OCI-LY7 (cell line): ENCODE data around the gene CPA1. TPM values are rescaled to one million over a fixed set of nuclear protein-coding genes. Genes with fewer than 3 reads are reported as not detected.

Experiments
- BruUV-seq: library from RNA; stranded (reverse); fragments of 400-500 nt; replicated peaks from 2 replicates; lab custom pipeline; 2021; lab: Mats Ljungman, UMichigan
- CTCF ChIA-PET: fragments of 300-600 bp; sonication (Branson Sonifier 250); formaldehyde crosslinking; loops from one replicate; lab custom pipeline; 2022; ENCODE audit warnings: antibody characterized with exemption; ENCODE audit not compliant: unreplicated experiment; lab: Charles Lee
- POLR2A ChIA-PET: fragments of 300-600 bp; sonication (Branson Sonifier 250); formaldehyde crosslinking; loops from one replicate; lab custom pipeline; 2022; ENCODE audit warnings: antibody characterized with exemption; lab: Charles Lee
- DNase-seq: peaks from one replicate; pipeline ENCODE4 v3.0.0-alpha.2; 2015; ENCODE audit warnings: low spot score
- H2AFZ ChIP-seq: fragments of 200-600 bp; sonication (generic), shearing (Covaris generic); 2 replicates; pipeline ENCODE4 v1.6.1; 2014; ENCODE audit warnings: mild to moderate bottlenecking, antibody characterized with exemption, low read length, moderate library complexity
- H3K27ac ChIP-seq: fragments of 200-600 bp; sonication (generic); 2 replicates; pipeline ENCODE4 v1.5.1; 2014; ENCODE audit warnings: mixed run types, low read depth, mild to moderate bottlenecking, moderate library complexity, low read length, inconsistent platforms; ENCODE audit not compliant: poor library complexity, severe bottlenecking
- H3K36me3 ChIP-seq: fragments of 200-600 bp; sonication (generic); 2 replicates; pipeline ENCODE4 v1.6.1; 2014; ENCODE audit warnings: mild to moderate bottlenecking, antibody characterized with exemption, low read length, moderate library complexity, mixed read lengths; ENCODE audit not compliant: insufficient read depth
- H3K4me1 ChIP-seq: fragments of 200-600 bp; sonication (generic); 2 replicates; pipeline ENCODE4 v1.5.1; 2014; ENCODE audit warnings: mild to moderate bottlenecking, low read length; ENCODE audit not compliant: insufficient read depth, poor library complexity, severe bottlenecking
- H3K4me2 ChIP-seq: fragments of 200-600 bp; sonication (generic); 2 replicates; pipeline ENCODE4 v1.6.1; 2014; ENCODE audit warnings: mild to moderate bottlenecking, low read length
- H3K4me3 ChIP-seq: fragments of 200-600 bp; sonication (generic); 2 replicates; pipeline ENCODE4 v1.5.1; 2014; ENCODE audit warnings: mild to moderate bottlenecking, low read depth, low read length; ENCODE audit not compliant: poor library complexity, severe bottlenecking
- H3K79me2 ChIP-seq: fragments of 200-600 bp; sonication (generic); 2 replicates; pipeline ENCODE4 v1.6.1; 2016; ENCODE audit warnings: low read depth, mild to moderate bottlenecking, low read length, moderate library complexity, mixed read lengths; ENCODE audit not compliant: insufficient read depth
- H3K9me2 ChIP-seq: fragments of 200-600 bp; sonication (generic); 2 replicates; pipeline ENCODE4 v1.6.1; 2016; ENCODE audit warnings: mild to moderate bottlenecking, low read length, mixed read lengths; ENCODE audit not compliant: insufficient read depth
- H3K9me3 ChIP-seq: fragments of 200-600 bp; sonication (generic); 2 replicates; pipeline ENCODE4 v1.6.1; 2014; ENCODE audit warnings: mild to moderate bottlenecking, mixed run types, low read length, mixed read lengths
- H4K20me1 ChIP-seq: fragments of 200-600 bp; sonication (generic); 2 replicates; pipeline ENCODE4 v1.6.1; 2014; ENCODE audit warnings: mild to moderate bottlenecking, antibody characterized with exemption, low read length, moderate library complexity, mixed read lengths; ENCODE audit not compliant: insufficient read depth
- CTCF ChIP-seq: fragments of 200-600 bp; sonication (generic); conservative IDR thresholded peaks from 2 replicates; pipeline ENCODE4 v1.5.1; 2014; ENCODE audit warnings: mild to moderate bottlenecking, antibody characterized with exemption, low read length, moderate library complexity, mixed read lengths
- EZH2phosphoT487 ChIP-seq: fragments of 200-600 bp; sonication (generic); IDR thresholded peaks from 2 replicates; pipeline ENCODE4 v1.6.1; 2018; ENCODE audit warnings: low read depth, borderline replicate concordance, mild to moderate bottlenecking, mixed run types, antibody characterized with exemption, low read length, moderate library complexity, mixed read lengths
- intact Hi-C: fragments of 100-400 bp; cut with micrococcal nuclease; formaldehyde crosslinking; loops from one replicate; pipeline ENCODE4 v1.10.0; 2022; ENCODE audit not compliant: unreplicated experiment
- total RNA-seq, 2 experiments: library from RNA; depleted of rRNA in 1 of 2; stranded (reverse); fragments of >200 nt in 1 of 2; shearing (Covaris generic) in 1 of 2; gene quantifications; 2 replicates each; pipeline ENCODE4 v1.2.3, GENCODE V29; 2014 to 2022

CPA1 gene
- total RNA-seq, 2 experiments from 2014 or later: not detected

GRCh38 chr7:130369831-130370550 is 10.3 kb upstream of the CPA1 start:
- no peak overlapping the region for H3K27ac ChIP-seq
- H3K4me2 ChIP-seq: no peak overlapping the region
- no peaks in the 10 kb centered on the region for H3K9me2 ChIP-seq
- H3K79me2 ChIP-seq: no peaks in the 10 kb centered on the region
- no peaks in the 10 kb centered on the region for H3K9me3 ChIP-seq
- intact Hi-C loops: no loop called here
- POLR2A ChIA-PET: no interaction called here
- H3K4me3 ChIP-seq: no peak overlapping the region
- no peaks in the 10 kb centered on the region for H3K4me1 ChIP-seq
- H2AFZ ChIP-seq: no peak overlapping the region
- no peak for TF ChIP-seq CTCF
- no peak for TF ChIP-seq EZH2phosphoT487
- no peaks in the 10 kb centered on the region for H3K36me3 ChIP-seq
- DNase-seq: no peak
- BruUV-seq: no TSS peak
- H4K20me1 ChIP-seq: no peaks in the 10 kb centered on the region
- CTCF ChIA-PET: no interaction called here

- TF ChIP-seq CTCF (no peak), EZH2phosphoT487 (no peak)
- H2AFZ ChIP-seq: no peak overlapping the region
- H3K9me3 ChIP-seq: peaks cover 2% of the 10 kb centered on the region; the same call in 1 of the 2 replicates
- no peaks in the 10 kb centered on the region for H3K9me2 ChIP-seq
- H3K27ac ChIP-seq: no peak overlapping the region
- H4K20me1 ChIP-seq: no peaks in the 10 kb centered on the region
- ChIA-PET CTCF (no interaction called here), POLR2A (no interaction called here)
- H3K79me2 ChIP-seq: no peaks in the 10 kb centered on the region
- H3K36me3 ChIP-seq: no peaks in the 10 kb centered on the region
- H3K4me1 ChIP-seq: no peaks in the 10 kb centered on the region
- DNase-seq: no peak
- H3K4me2 ChIP-seq: no peak overlapping the region
- H3K4me3 ChIP-seq: no peak overlapping the region
- no TSS peak for BruUV-seq
- intact Hi-C loops: no loop called here
Observed at GRCh38 chr7:130371046-130371445, 9.2 kb upstream of the CPA1 start.
